GM23248 (cell line): Measurements from ENCODE around the gene CFAP97D2.

ENCODE experiments used
- EZH2 ChIP-seq: fragments of 200-600 bp; sonication (generic); IDR thresholded peaks from 2 replicates; pipeline ENCODE4 v1.6.1; 2018; ENCODE audit warnings: antibody characterized with exemption, mild to moderate bottlenecking; ENCODE audit not compliant: insufficient read depth, poor library complexity, severe bottlenecking
- EZH2phosphoT487 ChIP-seq: fragments of 200-600 bp; sonication (generic); IDR thresholded peaks from 2 replicates; pipeline ENCODE4 v1.6.1; 2018; ENCODE audit warnings: antibody characterized with exemption, moderate library complexity, mild to moderate bottlenecking, low read depth; ENCODE audit not compliant: insufficient read depth

DNA sequence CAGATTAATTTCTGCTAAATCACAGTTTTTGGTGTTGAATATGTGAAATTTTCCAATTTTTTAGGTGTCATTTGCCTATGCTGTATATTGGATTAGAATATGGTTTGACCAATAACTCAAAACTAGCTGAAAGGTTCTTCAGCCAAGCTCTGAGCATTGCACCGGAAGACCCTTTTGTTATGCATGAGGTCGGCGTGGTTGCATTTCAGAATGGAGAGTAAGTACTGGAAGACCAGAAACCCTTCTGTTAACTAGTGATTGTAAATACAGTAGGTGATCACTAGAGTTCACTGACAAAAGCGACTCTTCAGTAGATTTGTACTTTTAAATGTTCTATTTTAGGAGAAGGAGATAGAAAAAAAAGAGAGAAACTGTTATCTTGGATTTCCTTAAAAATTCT is 78.0 kb downstream of the CFAP97D2 start:
- TF ChIP-seq EZH2, result no peak
- no peak for TF ChIP-seq EZH2phosphoT487
